WTC11 (cell line): ENCODE results near the gene CTDNEP1. TPM values are rescaled to one million over a fixed set of nuclear protein-coding genes. Genes with fewer than 3 reads are reported as not detected.

ENCODE experiments used
- ATF1 ChIP-seq: sonication (generic); formaldehyde crosslinking; IDR thresholded peaks from 2 replicates; pipeline ENCODE4 v1.8.1; 2023; ENCODE audit warnings: mild to moderate bottlenecking, moderate library complexity, missing genetic modification reagents
- ELF4 ChIP-seq: sonication (generic); formaldehyde crosslinking; IDR thresholded peaks from 2 replicates; pipeline ENCODE4 v1.8.1; 2022; ENCODE audit warnings: low read depth, mild to moderate bottlenecking, moderate library complexity, missing genetic modification reagents
- ESRRA ChIP-seq: sonication (generic); formaldehyde crosslinking; IDR thresholded peaks from 2 replicates; pipeline ENCODE4 v1.8.1; 2022; ENCODE audit warnings: mild to moderate bottlenecking, missing genetic modification reagents, borderline replicate concordance
- FOXJ3 ChIP-seq: sonication (generic); formaldehyde crosslinking; IDR thresholded peaks from 2 replicates; pipeline ENCODE4 v1.9.0; 2021; ENCODE audit warnings: missing genetic modification reagents, mild to moderate bottlenecking, borderline replicate concordance
- GTF2I ChIP-seq: fragments of 250-450 bp; sonication (Bioruptor Pico); conservative IDR thresholded peaks from 2 replicates; pipeline ENCODE4 v1.4.0; 2021; ENCODE audit warnings: mild to moderate bottlenecking
- JUN ChIP-seq: sonication (generic); formaldehyde crosslinking; IDR thresholded peaks from 2 replicates; pipeline ENCODE4 v1.8.0; 2023; ENCODE audit warnings: mild to moderate bottlenecking, missing genetic modification reagents
- MXD4 ChIP-seq: fragments of 250-450 bp; sonication (Bioruptor Pico); IDR thresholded peaks from 2 replicates; pipeline ENCODE4 v1.8.0; 2021; ENCODE audit warnings: mild to moderate bottlenecking, moderate library complexity, borderline replicate concordance
- NFATC4 ChIP-seq: fragments of 250-450 bp; sonication (Bioruptor Pico); IDR thresholded peaks from 2 replicates; pipeline ENCODE4 v1.9.0; 2021; ENCODE audit warnings: mild to moderate bottlenecking
- NR2C2 ChIP-seq: sonication (generic); formaldehyde crosslinking; IDR thresholded peaks from 2 replicates; pipeline ENCODE4 v1.8.0; 2022; ENCODE audit warnings: mild to moderate bottlenecking, missing genetic modification reagents
- OVOL2 ChIP-seq: fragments of 250-450 bp; sonication (Bioruptor Pico); IDR thresholded peaks from 2 replicates; pipeline ENCODE4 v1.9.0; 2021; ENCODE audit warnings: mild to moderate bottlenecking, borderline replicate concordance
- PRRX2 ChIP-seq: fragments of 250-450 bp; sonication (Bioruptor Pico); IDR thresholded peaks from 2 replicates; pipeline ENCODE4 v1.8.0; 2021; ENCODE audit warnings: mild to moderate bottlenecking
- RELA ChIP-seq: sonication (generic); formaldehyde crosslinking; IDR thresholded peaks from 2 replicates; pipeline ENCODE4 v1.8.1; 2022; ENCODE audit warnings: missing genetic modification reagents, mild to moderate bottlenecking, borderline replicate concordance
- SMAD3 ChIP-seq: sonication (generic); formaldehyde crosslinking; IDR thresholded peaks from 2 replicates; pipeline ENCODE4 v1.8.0; 2022; ENCODE audit warnings: missing genetic modification reagents, mild to moderate bottlenecking, borderline replicate concordance
- SMAD4 ChIP-seq: sonication (generic); formaldehyde crosslinking; IDR thresholded peaks from 2 replicates; pipeline ENCODE4 v1.8.0; 2022; ENCODE audit warnings: mild to moderate bottlenecking, missing genetic modification reagents
- SOX15 ChIP-seq: fragments of 250-450 bp; sonication (Bioruptor Pico); IDR thresholded peaks from 2 replicates; pipeline ENCODE4 v1.9.0; 2021; ENCODE audit warnings: mild to moderate bottlenecking
- TEAD1 ChIP-seq: sonication (generic); formaldehyde crosslinking; IDR thresholded peaks from 2 replicates; pipeline ENCODE4 v1.8.0; 2022; ENCODE audit warnings: mild to moderate bottlenecking, missing genetic modification reagents
- ZNF232 ChIP-seq: sonication (generic); formaldehyde crosslinking; IDR thresholded peaks from 2 replicates; pipeline ENCODE4 v1.8.0; 2022; ENCODE audit warnings: mild to moderate bottlenecking, missing genetic modification reagents
- ZNF263 ChIP-seq: sonication (generic); formaldehyde crosslinking; IDR thresholded peaks from 2 replicates; pipeline ENCODE4 v1.8.1; 2022; ENCODE audit warnings: low read depth, mild to moderate bottlenecking, moderate library complexity, missing genetic modification reagents
- ZNF317 ChIP-seq: sonication (generic); formaldehyde crosslinking; IDR thresholded peaks from 2 replicates; pipeline ENCODE4 v1.8.1; 2023; ENCODE audit warnings: low read depth, mild to moderate bottlenecking, moderate library complexity, missing genetic modification reagents, borderline replicate concordance
- ZNF396 ChIP-seq: fragments of 250-450 bp; sonication (Bioruptor Pico); IDR thresholded peaks from 2 replicates; pipeline ENCODE4 v1.8.0; 2021; ENCODE audit warnings: mild to moderate bottlenecking, moderate library complexity, borderline replicate concordance
- ZNF671 ChIP-seq: fragments of 250-450 bp; sonication (Bioruptor Pico); IDR thresholded peaks from 2 replicates; pipeline ENCODE4 v1.8.0; 2021; ENCODE audit warnings: mild to moderate bottlenecking
- total RNA-seq: library from RNA; stranded (reverse); gene quantifications from 3 replicates; pipeline ENCODE4 v1.2.3, GENCODE V29; 2021
- TF ChIP-seq, protein P1 (sequence below): sonication (generic); formaldehyde crosslinking; IDR thresholded peaks from 2 replicates; pipeline ENCODE4 v1.8.1; 2022; ENCODE audit warnings: mild to moderate bottlenecking, moderate library complexity, missing genetic modification reagents
- TF ChIP-seq, protein P2 (sequence below): fragments of 250-450 bp; sonication (Bioruptor Pico); IDR thresholded peaks from 2 replicates; pipeline ENCODE4 v2.1.2; 2022; ENCODE audit warnings: mild to moderate bottlenecking, moderate library complexity
- TF ChIP-seq, protein P3 (sequence below): sonication (generic); formaldehyde crosslinking; conservative IDR thresholded peaks from 2 replicates; pipeline ENCODE4 v1.8.1; 2022; ENCODE audit warnings: mild to moderate bottlenecking, missing genetic modification reagents
- TF ChIP-seq, protein P4 (sequence below): fragments of 250-450 bp; sonication (Bioruptor Pico); IDR thresholded peaks from 2 replicates; pipeline ENCODE4 v1.9.0; 2021; ENCODE audit warnings: mild to moderate bottlenecking
- TF ChIP-seq, protein P5 (sequence below): sonication (generic); formaldehyde crosslinking; IDR thresholded peaks from 2 replicates; pipeline ENCODE4 v1.8.0; 2022; ENCODE audit warnings: missing genetic modification reagents
- TF ChIP-seq, protein P6 (sequence below): sonication (generic); formaldehyde crosslinking; IDR thresholded peaks from 2 replicates; pipeline ENCODE4 v1.8.1; 2023; ENCODE audit warnings: mild to moderate bottlenecking, missing genetic modification reagents

The CTDNEP1 gene
- total RNA-seq, 1 experiment from 2014 or later: 127 TPM

DNA sequence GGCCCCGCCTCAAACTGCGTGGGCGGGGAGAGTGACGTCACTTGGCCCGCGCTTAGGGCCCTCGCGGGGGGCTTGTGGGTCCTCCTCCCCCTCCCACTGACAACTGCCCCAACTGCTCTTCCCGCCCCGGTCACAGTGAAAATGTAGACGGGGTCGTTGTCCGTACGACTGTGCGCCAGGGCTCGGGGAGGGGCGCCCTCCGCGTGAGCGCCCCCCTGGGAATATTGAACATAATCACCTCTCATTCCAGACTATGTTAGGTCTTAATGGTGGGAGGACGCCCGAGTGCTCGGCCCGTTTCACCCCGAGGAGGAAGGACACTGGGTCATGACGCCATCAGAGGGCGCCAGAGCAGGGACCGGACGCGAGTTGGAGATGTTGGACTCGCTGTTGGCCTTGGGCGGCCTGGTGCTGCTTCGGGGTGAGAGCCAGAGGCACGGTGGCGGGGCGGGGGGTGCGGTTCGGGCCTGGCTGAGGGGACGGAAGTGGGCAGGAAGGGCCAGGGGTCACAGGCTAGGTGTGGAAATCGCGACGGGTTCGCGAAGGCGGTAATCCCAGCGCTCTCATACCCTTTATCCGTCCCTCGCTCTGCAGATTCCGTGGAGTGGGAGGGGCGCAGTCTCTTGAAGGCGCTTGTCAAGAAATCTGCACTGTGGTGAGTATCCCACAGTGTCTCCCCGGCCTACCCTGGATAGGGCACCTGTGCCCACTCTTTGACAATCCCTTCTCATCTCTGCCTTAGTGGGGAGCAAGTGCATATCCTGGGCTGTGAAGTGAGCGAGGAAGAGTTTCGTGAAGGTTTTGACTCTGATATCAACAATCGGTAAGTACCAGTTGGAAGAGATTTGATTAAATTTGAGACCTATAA, 876 bp upstream of the CTDNEP1 start, which contains the start of gene ELP5 (continued):
- TF ChIP-seq, protein P1, sequence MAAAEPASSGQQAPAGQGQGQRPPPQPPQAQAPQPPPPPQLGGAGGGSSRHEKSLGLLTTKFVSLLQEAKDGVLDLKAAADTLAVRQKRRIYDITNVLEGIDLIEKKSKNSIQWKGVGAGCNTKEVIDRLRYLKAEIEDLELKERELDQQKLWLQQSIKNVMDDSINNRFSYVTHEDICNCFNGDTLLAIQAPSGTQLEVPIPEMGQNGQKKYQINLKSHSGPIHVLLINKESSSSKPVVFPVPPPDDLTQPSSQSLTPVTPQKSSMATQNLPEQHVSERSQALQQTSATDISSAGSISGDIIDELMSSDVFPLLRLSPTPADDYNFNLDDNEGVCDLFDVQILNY (CRISPR knock-in tag): no peak; the same call in 1 of the 2 replicates
- TF ChIP-seq, protein P2, sequence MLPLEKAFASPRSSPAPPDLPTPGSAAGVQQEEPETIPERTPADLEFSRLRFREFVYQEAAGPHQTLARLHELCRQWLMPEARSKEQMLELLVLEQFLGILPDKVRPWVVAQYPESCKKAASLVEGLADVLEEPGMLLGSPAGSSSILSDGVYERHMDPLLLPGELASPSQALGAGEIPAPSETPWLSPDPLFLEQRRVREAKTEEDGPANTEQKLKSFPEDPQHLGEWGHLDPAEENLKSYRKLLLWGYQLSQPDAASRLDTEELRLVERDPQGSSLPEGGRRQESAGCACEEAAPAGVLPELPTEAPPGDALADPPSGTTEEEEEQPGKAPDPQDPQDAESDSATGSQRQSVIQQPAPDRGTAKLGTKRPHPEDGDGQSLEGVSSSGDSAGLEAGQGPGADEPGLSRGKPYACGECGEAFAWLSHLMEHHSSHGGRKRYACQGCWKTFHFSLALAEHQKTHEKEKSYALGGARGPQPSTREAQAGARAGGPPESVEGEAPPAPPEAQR (CRISPR knock-in tag): no peak
- TF ChIP-seq ZNF396 (CRISPR knock-in tag): no peak
- TF ChIP-seq ZNF317 (CRISPR knock-in tag): no peak
- no peak for TF ChIP-seq FOXJ3 (CRISPR knock-in tag)
- TF ChIP-seq ZNF232: no peak
- TF ChIP-seq, protein P3, sequence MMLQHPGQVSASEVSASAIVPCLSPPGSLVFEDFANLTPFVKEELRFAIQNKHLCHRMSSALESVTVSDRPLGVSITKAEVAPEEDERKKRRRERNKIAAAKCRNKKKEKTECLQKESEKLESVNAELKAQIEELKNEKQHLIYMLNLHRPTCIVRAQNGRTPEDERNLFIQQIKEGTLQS (CRISPR knock-in tag): no peak
- TF ChIP-seq, protein P4, sequence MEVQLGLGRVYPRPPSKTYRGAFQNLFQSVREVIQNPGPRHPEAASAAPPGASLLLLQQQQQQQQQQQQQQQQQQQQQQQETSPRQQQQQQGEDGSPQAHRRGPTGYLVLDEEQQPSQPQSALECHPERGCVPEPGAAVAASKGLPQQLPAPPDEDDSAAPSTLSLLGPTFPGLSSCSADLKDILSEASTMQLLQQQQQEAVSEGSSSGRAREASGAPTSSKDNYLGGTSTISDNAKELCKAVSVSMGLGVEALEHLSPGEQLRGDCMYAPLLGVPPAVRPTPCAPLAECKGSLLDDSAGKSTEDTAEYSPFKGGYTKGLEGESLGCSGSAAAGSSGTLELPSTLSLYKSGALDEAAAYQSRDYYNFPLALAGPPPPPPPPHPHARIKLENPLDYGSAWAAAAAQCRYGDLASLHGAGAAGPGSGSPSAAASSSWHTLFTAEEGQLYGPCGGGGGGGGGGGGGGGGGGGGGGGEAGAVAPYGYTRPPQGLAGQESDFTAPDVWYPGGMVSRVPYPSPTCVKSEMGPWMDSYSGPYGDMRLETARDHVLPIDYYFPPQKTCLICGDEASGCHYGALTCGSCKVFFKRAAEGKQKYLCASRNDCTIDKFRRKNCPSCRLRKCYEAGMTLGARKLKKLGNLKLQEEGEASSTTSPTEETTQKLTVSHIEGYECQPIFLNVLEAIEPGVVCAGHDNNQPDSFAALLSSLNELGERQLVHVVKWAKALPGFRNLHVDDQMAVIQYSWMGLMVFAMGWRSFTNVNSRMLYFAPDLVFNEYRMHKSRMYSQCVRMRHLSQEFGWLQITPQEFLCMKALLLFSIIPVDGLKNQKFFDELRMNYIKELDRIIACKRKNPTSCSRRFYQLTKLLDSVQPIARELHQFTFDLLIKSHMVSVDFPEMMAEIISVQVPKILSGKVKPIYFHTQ: no peak
- no peak for TF ChIP-seq JUN (CRISPR knock-in tag)
- no peak for TF ChIP-seq SMAD4 (CRISPR knock-in tag)
- TF ChIP-seq MXD4 (CRISPR knock-in tag): no peak
- no peak for TF ChIP-seq NFATC4
- TF ChIP-seq, protein P5, sequence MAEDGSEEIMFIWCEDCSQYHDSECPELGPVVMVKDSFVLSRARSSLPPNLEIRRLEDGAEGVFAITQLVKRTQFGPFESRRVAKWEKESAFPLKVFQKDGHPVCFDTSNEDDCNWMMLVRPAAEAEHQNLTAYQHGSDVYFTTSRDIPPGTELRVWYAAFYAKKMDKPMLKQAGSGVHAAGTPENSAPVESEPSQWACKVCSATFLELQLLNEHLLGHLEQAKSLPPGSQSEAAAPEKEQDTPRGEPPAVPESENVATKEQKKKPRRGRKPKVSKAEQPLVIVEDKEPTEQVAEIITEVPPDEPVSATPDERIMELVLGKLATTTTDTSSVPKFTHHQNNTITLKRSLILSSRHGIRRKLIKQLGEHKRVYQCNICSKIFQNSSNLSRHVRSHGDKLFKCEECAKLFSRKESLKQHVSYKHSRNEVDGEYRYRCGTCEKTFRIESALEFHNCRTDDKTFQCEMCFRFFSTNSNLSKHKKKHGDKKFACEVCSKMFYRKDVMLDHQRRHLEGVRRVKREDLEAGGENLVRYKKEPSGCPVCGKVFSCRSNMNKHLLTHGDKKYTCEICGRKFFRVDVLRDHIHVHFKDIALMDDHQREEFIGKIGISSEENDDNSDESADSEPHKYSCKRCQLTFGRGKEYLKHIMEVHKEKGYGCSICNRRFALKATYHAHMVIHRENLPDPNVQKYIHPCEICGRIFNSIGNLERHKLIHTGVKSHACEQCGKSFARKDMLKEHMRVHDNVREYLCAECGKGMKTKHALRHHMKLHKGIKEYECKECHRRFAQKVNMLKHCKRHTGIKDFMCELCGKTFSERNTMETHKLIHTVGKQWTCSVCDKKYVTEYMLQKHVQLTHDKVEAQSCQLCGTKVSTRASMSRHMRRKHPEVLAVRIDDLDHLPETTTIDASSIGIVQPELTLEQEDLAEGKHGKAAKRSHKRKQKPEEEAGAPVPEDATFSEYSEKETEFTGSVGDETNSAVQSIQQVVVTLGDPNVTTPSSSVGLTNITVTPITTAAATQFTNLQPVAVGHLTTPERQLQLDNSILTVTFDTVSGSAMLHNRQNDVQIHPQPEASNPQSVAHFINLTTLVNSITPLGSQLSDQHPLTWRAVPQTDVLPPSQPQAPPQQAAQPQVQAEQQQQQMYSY: no peak
- TF ChIP-seq ZNF671 (CRISPR knock-in tag): no peak
- TF ChIP-seq SOX15 (CRISPR knock-in tag): no peak
- no peak for TF ChIP-seq ELF4 (CRISPR knock-in tag)
- TF ChIP-seq NR2C2 (CRISPR knock-in tag): no peak
- no peak for TF ChIP-seq PRRX2 (CRISPR knock-in tag)
- 0 out of 2 replicates have a peak, but pooled peaks have one; percentile 66 for TF ChIP-seq ESRRA (CRISPR knock-in tag)
- TF ChIP-seq, protein P6, sequence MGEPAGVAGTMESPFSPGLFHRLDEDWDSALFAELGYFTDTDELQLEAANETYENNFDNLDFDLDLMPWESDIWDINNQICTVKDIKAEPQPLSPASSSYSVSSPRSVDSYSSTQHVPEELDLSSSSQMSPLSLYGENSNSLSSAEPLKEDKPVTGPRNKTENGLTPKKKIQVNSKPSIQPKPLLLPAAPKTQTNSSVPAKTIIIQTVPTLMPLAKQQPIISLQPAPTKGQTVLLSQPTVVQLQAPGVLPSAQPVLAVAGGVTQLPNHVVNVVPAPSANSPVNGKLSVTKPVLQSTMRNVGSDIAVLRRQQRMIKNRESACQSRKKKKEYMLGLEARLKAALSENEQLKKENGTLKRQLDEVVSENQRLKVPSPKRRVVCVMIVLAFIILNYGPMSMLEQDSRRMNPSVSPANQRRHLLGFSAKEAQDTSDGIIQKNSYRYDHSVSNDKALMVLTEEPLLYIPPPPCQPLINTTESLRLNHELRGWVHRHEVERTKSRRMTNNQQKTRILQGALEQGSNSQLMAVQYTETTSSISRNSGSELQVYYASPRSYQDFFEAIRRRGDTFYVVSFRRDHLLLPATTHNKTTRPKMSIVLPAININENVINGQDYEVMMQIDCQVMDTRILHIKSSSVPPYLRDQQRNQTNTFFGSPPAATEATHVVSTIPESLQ (CRISPR knock-in tag): no peak
- no peak for TF ChIP-seq ATF1 (CRISPR knock-in tag)
- peak; percentile 39; the same call in 1 of the 2 replicates for TF ChIP-seq RELA
- 0 out of 2 replicates have a peak, but pooled peaks have one; percentile 31 for TF ChIP-seq SMAD3
- peak; percentile 93 for TF ChIP-seq ZNF263
- no peak for TF ChIP-seq OVOL2 (CRISPR knock-in tag)
- no peak for TF ChIP-seq GTF2I
- peak; percentile 53; the same call in 1 of the 2 replicates for TF ChIP-seq TEAD1
